T-helper 1 cell treated with Interleukin-12 subunit alpha and Interleukin-12 subunit beta and Interleukin-4 antibody, amounts not matched to agents 30 ng/mL and 1 ng/mL, for 36 hours (primary cell): ENCODE measurements around the gene CABP1. TPM values are rescaled to one million over a fixed set of nuclear protein-coding genes. Genes with fewer than 3 reads are reported as not detected.

Experiments used
- intact Hi-C: fragments of 100-400 bp; cut with micrococcal nuclease; formaldehyde crosslinking; loops from one replicate; pipeline ENCODE4 v1.15.1; 2024
- total RNA-seq: library from RNA; stranded (reverse); gene quantifications from 2 replicates; pipeline ENCODE4 v1.2.3, GENCODE V29; 2022

Gene CABP1
- total RNA-seq, 1 donor from 2014 or later, result 0.29 TPM

DNA sequence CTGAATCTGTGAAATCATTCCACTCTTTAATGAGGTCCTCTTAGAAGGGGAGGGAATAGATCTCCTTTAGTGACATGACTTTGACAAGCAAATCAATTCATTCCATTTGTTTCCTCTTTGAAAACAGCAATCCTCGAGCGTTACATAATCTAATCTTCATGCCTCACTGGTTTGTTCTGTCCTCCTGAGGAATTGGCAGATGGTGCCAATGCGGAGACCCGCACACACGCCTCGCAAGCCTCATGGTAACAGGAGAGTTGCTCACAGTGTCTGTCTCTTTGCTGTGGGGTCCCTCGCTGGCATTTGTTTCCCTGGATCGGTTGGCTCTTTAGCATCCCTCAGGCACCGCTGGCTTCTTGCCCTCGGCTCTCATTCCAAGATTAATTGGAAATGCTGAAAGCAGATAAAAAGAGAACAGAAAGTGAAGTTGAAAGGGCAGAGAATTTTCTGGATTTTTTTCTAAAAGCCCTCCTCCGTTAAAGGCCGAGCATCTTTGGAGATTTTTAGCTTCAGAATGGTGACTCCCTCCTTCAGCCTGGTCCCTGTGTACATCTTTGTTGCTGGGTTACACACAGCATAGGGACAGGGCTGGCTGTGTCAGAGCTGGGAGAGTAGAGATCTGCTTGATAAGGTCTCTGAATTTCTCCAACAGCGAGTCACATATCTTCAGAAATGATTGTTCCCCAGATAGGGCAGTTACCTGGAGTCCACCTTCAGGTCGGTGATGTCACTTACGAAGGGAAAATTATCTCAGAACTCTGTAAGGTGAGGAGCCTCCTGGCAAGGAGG lies 10.1 kb upstream of the CABP1 start:
- intact Hi-C loops, result no loop called here

DNA sequence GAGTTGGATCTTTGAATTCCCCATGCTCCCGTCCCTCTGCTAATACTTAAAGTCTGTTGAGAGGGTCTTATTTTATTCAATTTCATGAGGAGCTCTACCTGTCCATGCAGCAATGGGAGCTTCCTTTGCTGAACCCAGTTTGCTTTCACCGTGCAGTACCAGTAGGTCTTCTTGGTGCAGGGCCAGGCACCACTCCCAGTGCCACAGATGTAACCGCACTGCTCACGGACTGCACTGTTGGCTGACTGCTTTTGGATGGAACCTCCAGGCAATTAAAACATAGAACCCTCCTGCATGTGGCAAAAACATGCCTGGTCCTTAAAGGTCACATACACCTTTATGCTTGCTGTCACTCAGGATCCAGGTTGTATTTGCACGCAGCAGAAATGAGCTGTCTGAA lies 9.3 kb upstream of the CABP1 start:
- intact Hi-C loops, result no loop called here

DNA sequence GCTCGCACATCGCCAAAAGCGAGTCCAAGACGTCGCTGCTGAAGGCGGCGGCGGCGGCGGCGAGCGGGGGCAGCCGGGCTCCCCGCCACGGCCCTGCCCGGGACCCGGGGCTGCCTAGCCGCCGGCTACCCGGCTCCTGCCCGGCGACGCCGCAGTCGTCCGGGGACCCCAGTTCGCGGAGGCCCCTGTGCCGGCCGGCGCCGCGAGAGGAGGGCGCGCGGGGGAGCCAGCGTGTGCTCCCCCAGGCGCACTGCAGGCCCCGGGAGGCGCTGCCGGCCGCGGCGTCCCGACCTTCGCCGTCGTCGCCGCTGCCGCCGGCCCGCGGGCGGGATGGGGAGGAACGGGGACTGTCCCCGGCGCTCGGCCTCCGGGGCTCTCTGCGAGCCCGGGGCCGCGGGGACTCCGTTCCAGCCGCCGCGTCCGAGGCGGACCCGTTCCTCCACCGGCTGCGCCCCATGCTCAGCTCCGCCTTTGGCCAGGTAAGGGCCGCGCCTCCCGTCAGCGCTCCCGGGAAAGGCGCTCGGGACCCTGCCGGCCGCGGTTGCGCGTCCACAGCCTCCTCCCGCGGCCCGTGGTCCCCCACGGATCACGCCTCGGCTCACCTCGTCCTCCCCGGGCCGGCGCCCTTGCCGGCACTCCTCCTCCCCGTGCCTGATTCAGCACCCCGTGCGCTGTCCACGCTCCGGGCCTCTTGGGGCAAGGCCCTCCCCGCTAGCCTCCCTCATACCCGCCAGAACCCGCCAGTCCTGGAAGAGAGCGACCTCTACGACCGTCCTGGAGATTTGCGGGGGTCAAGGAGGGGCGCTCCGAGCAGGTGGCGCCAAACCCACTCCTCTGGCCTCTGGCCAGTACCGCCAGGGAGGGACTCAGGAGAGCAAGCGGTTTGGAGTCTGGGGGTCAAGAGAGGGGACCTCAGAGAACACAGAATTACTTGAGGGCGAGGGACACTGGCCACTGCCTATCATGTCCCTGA lies 721 bp downstream of the CABP1 start:
- intact Hi-C loops, result loop anchor here (1.0 kb wide), 1 partner anchor 45 kb away; no protein-coding TSS in a partner anchor

DNA sequence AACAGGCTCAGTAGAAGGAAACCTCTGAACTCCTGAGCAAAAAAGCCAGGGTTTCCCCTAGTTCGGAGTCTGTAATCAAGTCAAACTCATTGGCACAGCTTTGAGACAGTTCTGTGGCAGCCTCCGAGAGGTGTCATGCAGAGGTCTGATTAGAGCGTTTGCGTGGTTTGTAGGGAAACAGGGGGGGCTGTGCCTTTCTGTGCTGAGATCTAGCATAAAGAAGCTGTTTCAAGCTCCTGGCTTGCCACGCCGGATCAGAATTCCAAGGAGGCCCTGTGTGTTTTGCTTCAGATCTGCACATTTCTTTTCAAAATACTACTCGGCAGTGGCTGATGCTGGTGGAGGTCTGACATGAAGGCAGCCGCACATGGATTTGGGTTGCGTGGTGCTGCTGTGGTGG lies 1.7 kb downstream of the CABP1 start:
- intact Hi-C loops, result no loop called here

DNA sequence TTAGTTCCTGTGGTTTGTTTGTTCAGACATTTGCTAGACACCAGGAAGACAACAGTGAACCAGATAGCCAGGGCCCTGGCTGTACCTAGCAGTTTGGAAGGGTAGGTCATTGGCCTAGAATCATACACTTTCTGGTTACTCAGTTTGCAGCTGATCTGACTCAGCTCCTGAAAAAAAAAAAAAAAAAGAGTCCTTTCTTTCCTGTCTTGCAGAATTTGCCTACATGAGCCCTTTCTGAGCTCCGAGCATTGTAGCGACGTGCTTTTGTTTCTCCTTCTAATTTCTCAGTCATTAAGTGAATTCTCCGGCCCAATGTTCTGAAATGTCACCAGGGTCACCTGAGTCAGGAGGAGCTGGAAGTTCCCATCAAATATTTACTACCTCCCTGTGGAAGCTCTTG lies 2.4 kb downstream of the CABP1 start:
- intact Hi-C loops, result no loop called here

DNA sequence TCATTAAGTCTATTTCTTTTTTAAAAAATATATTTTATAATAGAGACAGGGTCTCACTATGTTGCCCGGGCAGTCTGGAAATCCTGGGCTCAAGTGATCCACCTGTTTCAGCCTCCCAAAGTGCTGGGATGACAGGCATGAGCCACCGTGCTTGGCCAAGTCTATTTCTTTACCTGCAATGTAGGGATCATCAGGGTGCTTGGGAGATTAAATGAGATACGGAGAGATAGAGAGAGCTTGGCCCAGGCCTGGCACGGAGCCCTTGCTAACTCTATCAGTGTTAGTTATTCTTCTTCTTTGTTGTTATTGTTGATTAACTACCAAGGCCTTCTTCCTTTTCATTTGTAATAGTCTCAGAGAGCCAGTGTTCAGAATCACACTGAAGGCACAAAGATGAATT lies 3.1 kb downstream of the CABP1 start:
- intact Hi-C loops, result no loop called here

DNA sequence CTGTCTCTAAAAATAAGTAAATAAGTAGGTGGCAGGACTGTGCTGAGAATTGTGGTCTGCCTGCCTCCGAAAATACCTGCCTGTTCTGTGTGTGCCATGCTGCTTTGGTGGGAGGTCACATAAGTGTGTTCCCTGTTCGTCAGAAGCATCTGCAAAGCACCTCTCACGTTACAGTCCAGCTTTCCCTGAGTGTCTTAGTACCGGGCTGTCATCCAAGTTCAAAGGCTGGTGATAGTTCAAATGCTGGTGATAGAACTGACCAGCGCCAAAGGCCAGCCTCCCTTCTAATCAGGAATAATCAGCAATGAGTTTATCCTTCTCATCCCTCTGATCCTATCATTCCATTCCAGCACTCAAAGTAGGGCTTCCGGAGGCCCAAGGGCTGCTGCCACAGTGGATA lies 5.6 kb downstream of the CABP1 start:
- intact Hi-C loops, result loop anchor here (5.0 kb wide), 1 partner anchor 256 kb away; the partner anchor contains the start of gene SPPL3

DNA sequence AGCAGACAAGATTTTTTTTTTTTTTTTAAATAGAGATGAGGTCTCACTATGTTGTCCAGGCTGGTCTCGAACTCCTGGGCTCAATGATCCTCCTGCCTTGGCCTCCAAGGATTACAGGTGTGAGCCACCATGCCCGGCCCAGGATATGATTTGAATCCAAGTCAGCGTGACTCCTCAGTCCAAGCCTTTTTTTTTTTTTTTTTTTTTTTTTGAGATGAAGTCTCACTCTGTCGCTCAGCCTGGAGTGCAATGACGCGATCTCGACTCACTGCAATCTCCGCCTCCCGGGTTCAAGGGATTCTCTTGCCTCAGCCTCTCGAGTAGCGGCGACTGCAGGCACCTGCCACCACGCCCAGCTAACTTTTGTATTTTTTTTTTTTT lies 6.9 kb downstream of the CABP1 start:
- intact Hi-C loops, result loop anchor here (1.0 to 5.0 kb wide), 5 partner anchors 39 to 463 kb away; partner anchors contain the start of gene SPPL3

DNA sequence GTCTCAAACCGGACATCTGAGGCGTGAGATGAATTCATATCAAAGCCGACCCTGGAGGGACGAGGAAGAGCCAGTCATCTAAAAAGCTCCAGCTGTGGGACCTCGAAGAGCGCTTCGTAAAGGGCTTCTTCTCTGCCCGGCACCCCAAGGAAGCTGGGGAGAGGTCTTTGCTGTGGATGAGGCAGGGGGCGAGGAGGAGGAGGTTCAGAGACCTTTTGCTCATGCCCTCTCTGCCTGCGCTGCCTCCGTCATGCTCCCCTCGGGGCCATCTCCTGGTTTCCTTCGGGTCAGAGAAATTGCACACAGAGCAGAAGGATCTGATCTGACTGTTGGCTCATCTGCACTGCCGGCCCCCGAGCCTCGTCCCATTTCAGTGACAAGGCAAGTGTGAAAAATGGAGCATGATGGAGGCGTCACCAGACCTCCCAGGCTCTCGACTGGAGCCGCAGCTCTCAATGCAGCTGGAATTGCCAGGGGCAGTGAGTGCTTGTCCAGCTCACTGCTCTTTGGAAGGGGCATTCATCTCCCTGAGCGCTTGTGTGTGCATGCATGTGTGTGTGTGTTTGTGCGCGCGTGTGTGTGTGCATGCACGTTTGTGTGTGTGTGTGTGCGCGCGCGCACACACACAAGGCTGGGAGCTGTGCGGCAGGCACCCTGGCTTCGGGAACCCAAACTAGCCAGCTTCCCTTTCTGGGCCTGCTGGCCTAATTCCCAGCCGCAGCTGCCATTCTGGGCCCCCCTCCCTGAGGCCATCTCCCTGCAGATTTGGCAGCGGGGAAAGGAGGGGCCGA lies 9.2 kb downstream of the CABP1 start:
- intact Hi-C loops, result loop anchor here (1.0 to 5.0 kb wide), 4 partner anchors 66 to 324 kb away; partner anchors contain the start of genes COX6A1 and SPPL3

DNA sequence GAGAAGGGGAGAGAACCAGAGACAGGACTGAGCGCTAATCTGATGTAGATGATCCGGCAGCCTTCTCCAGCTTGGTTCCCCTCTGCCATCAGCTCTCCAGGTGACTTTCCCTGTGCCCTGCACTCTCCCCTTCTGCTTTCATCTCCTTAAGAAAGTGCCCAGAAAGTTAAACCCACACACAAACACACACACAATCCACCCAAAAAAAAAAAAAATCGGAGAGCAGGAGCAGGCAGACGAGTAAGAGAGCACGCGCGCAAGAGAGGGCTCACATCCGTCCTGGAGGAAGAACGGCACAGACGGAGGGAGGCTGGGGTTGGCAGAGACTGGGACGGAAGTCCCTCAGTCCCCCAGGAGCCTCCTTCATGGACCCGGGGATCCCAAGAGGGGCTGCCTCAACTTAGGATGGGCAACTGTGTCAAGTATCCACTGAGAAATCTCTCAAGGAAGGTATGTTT lies 9.8 kb downstream of the CABP1 start:
- intact Hi-C loops, result no loop called here

DNA sequence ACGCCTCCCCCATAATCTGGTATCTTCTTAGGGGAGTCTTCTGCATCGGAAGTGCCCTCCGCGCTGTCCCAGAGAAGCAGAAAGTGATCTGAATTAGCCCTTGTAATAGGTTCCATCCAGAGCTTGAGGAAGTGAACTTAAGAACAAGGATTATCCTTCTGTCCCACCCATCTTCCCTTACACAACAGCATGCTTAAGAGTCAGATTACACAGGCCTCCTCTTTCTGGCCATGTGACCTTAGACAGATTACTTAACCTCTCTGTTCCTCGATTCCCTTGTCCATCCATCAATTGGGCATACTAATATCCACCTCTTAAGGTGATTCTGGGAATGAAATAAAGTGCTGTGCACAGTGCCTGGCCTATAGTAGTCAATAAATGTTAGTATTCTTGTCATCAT lies 11.4 kb downstream of the CABP1 start:
- intact Hi-C loops, result no loop called here

DNA sequence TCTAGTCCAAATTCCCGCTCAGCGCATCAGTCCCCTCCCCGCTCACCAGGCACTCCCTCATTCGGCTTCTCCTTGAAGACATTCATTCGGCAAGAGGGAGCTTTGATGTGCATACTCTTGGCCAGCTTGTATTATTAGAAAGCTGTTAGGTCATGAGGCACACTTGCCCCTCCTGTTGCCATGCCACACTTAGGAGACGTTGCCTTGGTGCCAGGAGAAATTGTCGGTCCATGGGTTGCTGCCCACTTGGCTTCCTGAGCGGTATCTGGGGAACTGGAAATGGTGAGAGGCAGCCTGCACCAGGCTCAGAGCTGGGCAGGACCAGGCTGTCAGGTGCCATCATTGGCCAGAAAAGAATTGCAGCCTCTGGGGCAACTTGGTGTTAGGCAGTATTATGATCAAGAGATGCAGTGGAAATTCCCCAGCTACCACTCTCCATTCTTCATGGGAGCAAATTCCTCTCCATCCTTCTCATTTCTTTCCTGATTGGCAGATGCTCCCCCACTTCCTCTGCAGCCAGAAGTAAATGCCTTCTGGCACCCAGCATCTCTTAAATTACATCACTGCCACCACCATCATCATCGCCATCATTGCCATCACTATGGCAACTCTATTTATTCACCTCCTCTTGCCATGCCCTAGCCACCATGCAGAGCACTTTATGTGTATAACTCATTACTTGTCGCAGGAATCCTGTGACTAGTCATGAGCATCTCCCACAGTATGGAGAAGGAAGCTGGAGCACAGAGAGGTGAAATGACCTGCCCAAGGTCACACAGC lies 12.4 kb downstream of the CABP1 start:
- intact Hi-C loops, result no loop called here

DNA sequence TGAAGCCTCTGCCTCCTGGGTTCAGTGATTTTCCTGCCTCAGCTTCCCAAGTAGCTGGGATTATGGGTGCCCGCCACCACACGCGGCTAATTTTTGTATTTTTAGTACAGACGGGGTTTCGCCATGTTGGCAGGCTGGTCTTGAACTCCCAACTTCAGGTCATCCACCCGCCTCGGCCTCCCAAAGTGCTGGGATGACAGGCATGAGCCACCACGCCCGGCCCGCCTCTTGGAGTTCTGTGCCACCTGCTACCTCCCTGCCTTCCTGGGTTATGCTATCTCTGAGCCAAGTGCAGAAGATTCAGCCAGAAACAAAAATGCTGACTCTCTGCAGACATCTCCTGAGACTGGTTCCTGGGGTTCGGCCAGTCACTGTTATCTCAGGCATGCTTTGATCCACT lies 13.2 kb downstream of the CABP1 start:
- intact Hi-C loops, result no loop called here

DNA sequence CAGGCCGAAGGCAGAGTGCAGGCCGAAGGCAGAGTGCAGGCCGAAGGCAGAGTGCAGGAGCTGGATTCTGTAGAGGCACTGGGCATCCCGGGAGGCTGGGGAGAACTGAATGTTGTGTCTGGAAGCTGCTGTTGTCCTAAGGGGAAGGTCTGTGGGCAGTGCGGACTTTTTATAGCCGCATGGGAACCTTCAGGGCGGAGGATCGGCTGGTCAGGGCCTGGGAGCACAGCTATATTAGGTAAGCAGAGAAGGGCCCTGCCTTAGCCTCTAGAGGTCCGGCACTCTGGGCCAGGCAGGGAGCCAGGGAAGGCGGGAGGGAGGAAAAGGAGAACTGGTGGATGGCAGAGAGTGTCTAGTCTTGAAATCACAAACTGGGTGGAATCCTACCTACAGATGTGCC lies 14.2 kb downstream of the CABP1 start:
- intact Hi-C loops, result no loop called here

DNA sequence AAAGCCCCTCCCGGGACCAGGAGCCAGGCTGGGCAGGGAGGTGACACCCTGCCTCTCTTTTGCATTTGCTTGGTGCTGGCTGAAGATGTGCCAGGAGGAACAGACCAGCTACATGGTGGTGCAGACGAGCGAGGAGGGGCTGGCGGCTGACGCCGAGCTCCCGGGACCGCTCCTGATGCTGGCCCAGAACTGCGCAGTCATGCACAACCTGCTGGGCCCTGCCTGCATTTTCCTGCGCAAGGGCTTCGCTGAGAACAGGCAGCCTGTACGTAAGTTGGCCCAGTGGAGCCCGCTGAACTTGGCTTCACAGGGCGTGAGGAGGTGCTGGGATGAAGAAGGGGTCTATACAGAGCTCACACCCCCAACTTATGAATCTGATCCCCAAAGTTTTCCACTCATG lies 15.6 kb downstream of the CABP1 start:
- intact Hi-C loops, result no loop called here

DNA sequence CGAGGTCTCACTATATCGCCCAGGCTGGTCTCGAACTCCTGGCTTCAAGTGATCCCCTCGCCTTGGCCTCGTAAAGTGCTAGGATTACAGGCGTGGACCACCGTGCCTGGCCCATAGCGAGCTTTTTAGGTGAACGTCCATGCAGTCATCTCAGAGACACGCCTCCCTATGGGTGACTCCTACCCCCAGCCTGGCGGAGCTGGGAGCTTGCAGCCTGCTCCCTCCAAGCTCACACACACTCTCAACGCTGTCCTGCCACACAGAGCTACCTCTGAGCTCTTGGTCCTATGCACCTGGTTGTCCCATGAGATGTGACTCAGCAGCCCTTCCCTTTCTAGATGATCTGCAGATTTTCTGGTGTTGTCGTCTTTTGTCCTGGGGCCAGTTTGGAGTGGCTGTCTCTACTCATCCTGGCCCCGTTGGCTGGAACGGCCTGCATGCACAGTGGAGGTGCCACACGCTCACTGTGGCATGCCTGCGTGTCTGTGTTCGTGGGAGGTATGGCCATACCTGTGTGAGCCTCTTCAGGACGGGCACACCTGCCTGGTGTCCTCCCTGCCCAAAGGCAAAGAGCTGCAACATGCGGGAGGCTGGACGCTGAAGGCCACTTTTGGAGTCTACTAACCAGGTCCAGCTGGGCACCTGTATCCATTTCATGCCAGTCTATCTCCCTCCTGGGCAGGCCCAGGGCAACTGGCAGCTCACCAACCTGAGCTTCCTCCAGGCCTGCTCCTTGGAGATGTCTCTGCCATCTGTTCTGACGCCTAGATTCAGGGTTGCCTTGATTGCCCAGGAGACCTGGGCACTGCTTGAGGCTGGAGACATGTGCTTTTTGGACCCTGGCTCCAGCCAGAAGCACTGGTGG lies 18.1 kb downstream of the CABP1 start:
- intact Hi-C loops, result no loop called here

DNA sequence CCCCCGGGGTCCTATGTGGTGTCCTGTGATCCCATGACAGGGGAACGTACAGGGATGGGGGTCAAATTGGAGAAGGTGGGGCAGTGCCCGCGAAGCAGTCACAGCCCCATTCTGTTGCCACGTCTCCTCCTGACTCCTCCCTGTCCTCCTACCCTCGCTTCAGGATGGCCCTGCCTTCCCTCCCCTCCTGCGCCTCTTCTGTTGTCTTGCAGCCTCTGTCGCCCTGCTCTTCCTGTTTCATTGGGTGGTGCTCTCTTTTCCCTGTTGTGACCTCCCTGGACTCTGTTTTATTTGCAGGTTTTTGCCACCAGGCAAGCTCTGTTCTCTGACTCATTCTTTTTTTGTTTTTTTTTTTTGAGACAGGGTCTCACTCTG lies 18.7 kb downstream of the CABP1 start:
- intact Hi-C loops, result no loop called here

DNA sequence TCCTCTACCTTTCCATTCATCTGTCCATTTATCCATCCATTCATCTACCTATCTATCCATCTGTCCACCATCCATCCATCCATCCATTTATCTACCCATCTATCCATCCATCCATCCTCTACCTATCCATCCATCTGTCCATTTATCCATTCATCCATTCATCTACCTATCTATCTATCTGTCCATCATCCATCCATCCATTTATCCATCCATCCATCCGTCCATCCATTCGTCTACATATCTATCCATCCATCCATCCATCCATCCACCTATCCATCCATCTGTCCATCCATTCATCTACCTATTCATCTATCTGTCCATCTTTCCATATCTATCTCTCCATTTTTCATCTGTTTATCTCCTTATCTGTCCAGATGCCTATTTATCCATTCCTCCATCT lies 21.0 kb downstream of the CABP1 start:
- intact Hi-C loops, result no loop called here

DNA sequence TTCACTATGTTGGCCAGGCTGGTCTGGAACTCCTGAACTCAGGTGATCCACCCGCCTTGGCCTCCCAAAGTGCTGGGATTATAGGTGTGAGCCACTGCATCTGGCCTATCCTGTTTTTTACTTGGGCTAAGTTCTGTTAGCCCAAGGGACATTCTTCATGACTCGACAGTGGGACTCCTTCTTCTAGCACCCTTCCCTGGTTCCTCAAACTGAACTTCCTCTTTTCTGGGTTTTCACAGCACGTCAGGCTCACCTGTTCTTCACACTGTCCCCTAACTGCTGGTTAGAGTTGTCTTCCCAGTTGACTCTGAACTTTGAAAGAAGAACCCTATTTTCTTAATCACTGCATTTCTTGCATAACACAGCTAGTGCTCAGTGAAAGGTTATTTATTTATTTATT lies 22.5 kb downstream of the CABP1 start:
- intact Hi-C loops, result no loop called here

DNA sequence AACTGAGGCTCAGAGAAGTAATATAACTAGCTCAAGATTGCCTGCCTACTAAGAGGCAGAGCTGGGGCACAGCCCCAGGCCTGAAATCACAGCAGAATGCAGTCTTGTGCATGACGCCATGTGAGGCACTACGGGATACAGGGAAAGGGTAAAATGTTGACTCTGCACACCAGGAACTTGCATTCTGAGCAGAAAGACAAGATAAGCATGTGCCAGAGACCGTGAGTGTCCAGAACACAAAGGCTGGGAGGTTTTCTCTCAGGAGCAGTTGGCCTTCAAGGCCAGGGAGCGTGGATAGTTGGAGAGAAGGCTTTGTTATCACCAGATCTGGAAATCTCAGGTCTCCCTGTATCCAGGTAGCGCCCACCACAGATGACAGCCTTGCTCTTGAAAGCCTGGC lies 23.3 kb downstream of the CABP1 start:
- intact Hi-C loops, result no loop called here
